Endothelial cell of umbilical vein (primary cell): ENCODE results near the gene FCGBP. TPM values are rescaled to one million over a fixed set of nuclear protein-coding genes. Genes with fewer than 3 reads are reported as not detected.

ENCODE experiments used
- BruUV-seq: library from RNA; stranded (reverse); fragments of 400-500 nt; replicated peaks from 2 replicates; lab custom pipeline; 2021; lab: Mats Ljungman, UMichigan
- CTCF ChIA-PET: fragments of 300-600, 350-600 bp; sonication (Branson Sonifier 250); formaldehyde crosslinking; loops from one replicate; lab custom pipeline; 2021; ENCODE audit warnings: antibody characterized with exemption, inconsistent platforms; lab: Charles Lee
- POLR2A ChIA-PET: fragments of 300-600, 350-600 bp; sonication (Branson Sonifier 250); formaldehyde crosslinking; loops from one replicate; lab custom pipeline; 2021; ENCODE audit warnings: antibody characterized with exemption, inconsistent platforms; lab: Charles Lee
- DNase-seq: peaks from one replicate; pipeline ENCODE4 v3.0.0-alpha.2; 2011; ENCODE audit warnings: low read depth, low spot score
- FAIRE-seq: peaks from 2 replicates; lab custom pipeline; 2011; peaks lifted over from hg19 to GRCh38; lab: Jason Lieb, UNC
- H2AFZ ChIP-seq: 2 replicates; pipeline ENCODE4 v1.6.0; 2012; ENCODE audit warnings: low read depth, low read length, control low read depth, inconsistent platforms
- H3K27ac ChIP-seq: 2 replicates; pipeline ENCODE4 v1.5.1; 2011; ENCODE audit warnings: low read depth, mild to moderate bottlenecking, control low read depth, low read length, moderate library complexity; ENCODE audit not compliant: insufficient read depth
- H3K27me3 ChIP-seq, 2 experiments: 2 replicates each; pipeline versions ENCODE4 v1.6.0 to v1.6.1; 2011; ENCODE audit warnings: low read length in 2 of 2, mixed read lengths in 1 of 2; ENCODE audit not compliant: control insufficient read depth in 2 of 2, insufficient read depth in 2 of 2
- H3K36me3 ChIP-seq, 2 experiments: 2 replicates in 1 of 2; 3 replicates in 1 of 2; pipeline ENCODE4 v1.5.1; 2011; ENCODE audit warnings: low read length in 2 of 2, mild to moderate bottlenecking in 1 of 2, moderate library complexity in 1 of 2; ENCODE audit not compliant: control insufficient read depth in 2 of 2, insufficient read depth in 2 of 2; ENCODE audit errors: extremely low read depth in 1 of 2
- H3K4me1 ChIP-seq: 3 replicates; pipeline ENCODE4 v1.5.1; 2011; ENCODE audit warnings: mild to moderate bottlenecking, low read length; ENCODE audit not compliant: control insufficient read depth, insufficient read depth; ENCODE audit errors: extremely low read depth
- H3K4me2 ChIP-seq: 2 replicates; pipeline ENCODE4 v1.6.1; 2011; ENCODE audit warnings: low read length, control low read depth, mixed read lengths; ENCODE audit not compliant: insufficient read depth
- H3K4me3 ChIP-seq, 3 experiments: fragments of 200-600 bp in 1 of 3; sonication (generic), shearing (Covaris generic) in 1 of 3; replicated peaks in 1 of 3; 2 replicates each; pipeline ENCODE4 v1.5.1; 2011 to 2016; ENCODE audit warnings: control low read depth in 3 of 3, low read length in 3 of 3, mild to moderate bottlenecking in 2 of 3, inconsistent platforms in 1 of 3, low read depth in 1 of 3, moderate library complexity in 1 of 3; ENCODE audit not compliant: insufficient read depth in 1 of 3
- H3K79me2 ChIP-seq: 2 replicates; pipeline ENCODE4 v1.6.0; 2012; ENCODE audit warnings: low read length, inconsistent platforms; ENCODE audit not compliant: control insufficient read depth, insufficient read depth
- H3K9ac ChIP-seq: replicated peaks from 2 replicates; pipeline ENCODE3; 2011; ENCODE audit warnings: low read length, control low read depth; ENCODE audit not compliant: insufficient read depth; ENCODE audit errors: extremely low read depth
- H3K9me1 ChIP-seq: replicated peaks from 3 replicates; pipeline ENCODE4 v1.6.0; 2011; ENCODE audit warnings: mild to moderate bottlenecking, low read length; ENCODE audit not compliant: control insufficient read depth, insufficient read depth; ENCODE audit errors: extremely low read depth
- H3K9me3 ChIP-seq: replicated peaks from 2 replicates; pipeline ENCODE4 v1.5.1; 2012; ENCODE audit warnings: low read length, inconsistent platforms; ENCODE audit not compliant: control insufficient read depth, insufficient read depth
- H4K20me1 ChIP-seq: replicated peaks from 2 replicates; pipeline ENCODE3; 2011; ENCODE audit warnings: mild to moderate bottlenecking, low read length; ENCODE audit not compliant: control insufficient read depth, insufficient read depth; ENCODE audit errors: extremely low read depth
- CTCF ChIP-seq, 2 donors: IDR thresholded peaks; 1 replicate in 1 of 2; 2 replicates in 1 of 2; pipeline ENCODE4 v1.5.1; 2011; ENCODE audit warnings: low read length in 2 of 2, mild to moderate bottlenecking in 2 of 2, moderate library complexity in 2 of 2, control low read depth in 1 of 2, inconsistent platforms in 1 of 2, low read depth in 1 of 2; ENCODE audit not compliant: insufficient read depth in 1 of 2; ENCODE audit errors: extremely low read depth in 1 of 2
- EZH2 ChIP-seq: IDR thresholded peaks from 2 replicates; pipeline ENCODE4 v1.6.1; 2012; ENCODE audit warnings: borderline replicate concordance, low read depth, mild to moderate bottlenecking, moderate library complexity, low read length, inconsistent platforms; ENCODE audit not compliant: severe bottlenecking
- FOS ChIP-seq: IDR thresholded peaks from 2 replicates; pipeline ENCODE4 v1.6.1; 2011; ENCODE audit warnings: mild to moderate bottlenecking, low read length, moderate library complexity, borderline replicate concordance; ENCODE audit not compliant: insufficient read depth
- GATA2 ChIP-seq: IDR thresholded peaks from 2 replicates; pipeline ENCODE4 v1.7.0; 2011; ENCODE audit warnings: low read depth, mild to moderate bottlenecking, moderate library complexity, mixed read lengths, low read length; ENCODE audit not compliant: insufficient read length, insufficient read depth
- JUN ChIP-seq: IDR thresholded peaks from 2 replicates; pipeline ENCODE4 v1.6.1; 2011; ENCODE audit warnings: borderline replicate concordance, low read depth; ENCODE audit not compliant: insufficient read length, insufficient read depth
- MAX ChIP-seq: IDR thresholded peaks from 2 replicates; pipeline ENCODE4 v1.6.1; 2011; ENCODE audit not compliant: insufficient read depth, insufficient read length
- MYC ChIP-seq: IDR thresholded peaks from one replicate; pipeline ENCODE4 v1.6.1; 2011; ENCODE audit warnings: mild to moderate bottlenecking, low read depth, low read length
- POLR2A ChIP-seq: IDR thresholded peaks from 2 replicates; pipeline ENCODE4 v1.6.1; 2012; ENCODE audit warnings: low read depth, mild to moderate bottlenecking, control low read depth, low read length
- POLR2AphosphoS5 ChIP-seq: IDR thresholded peaks from 2 replicates; pipeline ENCODE4 v1.6.1; 2012; ENCODE audit warnings: low read depth, mild to moderate bottlenecking, control low read depth, low read length, moderate library complexity; ENCODE audit not compliant: insufficient read depth
- dilution Hi-C: fragments of 300-500 bp; cut with MboI; formaldehyde crosslinking; loops from one replicate; pipeline ENCODE4 v1.15.0; 2019; ENCODE audit warnings: low sequenced_read_pairs; ENCODE audit not compliant: extremely low pct_ligation_motif_present
- intact Hi-C: fragments of 100-400 bp; cut with micrococcal nuclease; formaldehyde crosslinking; loops from one replicate; pipeline ENCODE4 v1.10.0; 2022
- polyA plus RNA-seq, 4 experiments: library from polyadenylated mRNA; depleted of rRNA in 3 of 4; stranded (reverse) in 3 of 4; unstranded in 1 of 4; fragments of >200 nt; gene quantifications; 2 replicates each; pipeline versions ENCODE4 v1.2.1 to v1.2.3, GENCODE V29; 2011 to 2012; ENCODE audit warnings: missing spikeins in 1 of 4
- total RNA-seq: library from RNA; stranded (reverse); gene quantifications from 2 replicates; pipeline ENCODE4 v1.2.3, GENCODE V29; 2021

The FCGBP gene
- total and polyA plus RNA-seq, 2 donors (not counting 3 experiments of a cell fraction or from before 2014, with no cell fraction given), result 0.01 TPM; not detected in 1

- Histone ChIP-seq H3K9ac (no peak overlapping the region), H3K27me3 (no peaks in the 10 kb centered on the region), H3K4me1 (no peaks in the 10 kb centered on the region), H3K79me2 (no peaks in the 10 kb centered on the region), H3K36me3 (no peaks in the 10 kb centered on the region), H3K4me3 (no peak overlapping the region), H3K9me1 (no peaks in the 10 kb centered on the region), H3K27ac (no peak overlapping the region), H4K20me1 (no peaks in the 10 kb centered on the region), H3K4me2 (no peak overlapping the region), H3K9me3 (no peaks in the 10 kb centered on the region), H2AFZ (no peak overlapping the region)
- no TSS peak for BruUV-seq
- no peak for TF ChIP-seq POLR2AphosphoS5
- TF ChIP-seq GATA2, result no peak
- no peak for TF ChIP-seq CTCF (IDR thresholded peaks at IDR 0.05; ENCODE audit: extremely low read depth in 1 of 2, insufficient read depth in 1 of 2, low read depth in 1 of 2, low read length in 2 of 2)
- TF ChIP-seq EZH2, result no peak
- TF ChIP-seq MAX, result no peak
- no peak for TF ChIP-seq MYC
- no peak for TF ChIP-seq FOS
- TF ChIP-seq JUN, result no peak
- TF ChIP-seq POLR2A, result no peak
- intact Hi-C loops, result no loop called here
- no peak for FAIRE-seq
- DNase-seq, result no peak
- POLR2A ChIA-PET, result no interaction called here
- CTCF ChIA-PET, result interaction anchor here (2.2 kb wide), 1 partner anchor 14 kb away, joined by 4 read pairs; no protein-coding TSS in a partner anchor
- dilution Hi-C loops, result no loop called here
These were observed 6.7 kb downstream of the FCGBP start for GRCh38 chr19:39927524-39928356.
